HTERT RPE-1 (cell line): Measurements from ENCODE around the gene DAB1.

Experiments used
- in situ Hi-C: fragments of 300-500 bp; cut with MboI; formaldehyde crosslinking; loops from 4 replicates; pipeline ENCODE4 v1.14.3; 2020; ENCODE audit warnings: low sequenced_read_pairs

Gene DAB1

DNA sequence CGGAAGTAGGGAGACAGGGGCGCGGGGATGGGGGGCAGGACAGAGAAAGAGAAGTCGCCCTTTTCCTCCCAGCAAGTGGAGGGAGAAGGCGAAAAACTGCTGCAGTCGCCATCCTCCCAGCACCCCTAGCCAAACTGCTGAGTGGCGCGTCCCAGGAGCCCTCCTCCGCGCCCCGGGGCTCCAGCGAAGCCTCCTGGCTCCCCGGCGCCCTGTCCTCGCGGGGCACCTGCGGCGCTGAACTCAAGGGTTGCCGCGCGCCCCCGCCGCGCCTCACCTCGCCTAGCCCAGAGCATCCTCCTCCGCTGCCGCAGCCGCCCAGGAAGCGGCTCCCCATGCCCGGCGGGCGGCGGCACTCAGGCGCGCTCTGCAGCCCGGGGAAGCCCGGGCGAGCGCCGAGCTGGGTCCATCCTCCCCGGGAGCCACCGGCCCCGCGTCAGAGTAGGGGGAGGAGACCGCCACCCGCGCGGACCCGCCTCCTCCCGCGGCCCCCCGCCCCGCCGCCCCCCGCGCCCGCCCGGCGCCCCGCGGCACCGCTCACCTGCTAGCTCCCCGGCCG is at the start of gene DAB1:
Gene DAB1, minus strand, starts transcription at position 405 of the 556 bp plus-strand sequence. CDS start 133,030 bp downstream, outside the sequence.
- in situ Hi-C loops = no loop called here

DNA sequence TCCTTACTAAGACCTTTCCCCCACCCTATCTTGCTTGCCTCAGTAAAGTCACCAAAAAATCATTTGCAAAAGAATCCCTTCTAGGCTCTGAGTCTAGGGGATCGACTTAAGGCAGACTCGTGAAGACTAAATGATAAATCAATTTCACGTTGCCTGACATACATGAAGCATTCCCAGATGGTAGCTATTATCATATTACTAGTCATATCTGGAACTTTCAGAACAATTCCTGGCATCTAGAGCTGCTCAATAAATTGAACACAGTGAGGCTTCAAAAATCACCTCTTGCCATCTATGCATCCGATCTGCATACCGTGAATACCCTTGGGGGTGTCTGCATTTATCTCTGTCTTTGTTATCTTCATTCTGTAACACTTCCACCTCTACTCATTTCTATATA is 49.6 kb upstream of the DAB1 start:
- in situ Hi-C loops = no loop called here

DNA sequence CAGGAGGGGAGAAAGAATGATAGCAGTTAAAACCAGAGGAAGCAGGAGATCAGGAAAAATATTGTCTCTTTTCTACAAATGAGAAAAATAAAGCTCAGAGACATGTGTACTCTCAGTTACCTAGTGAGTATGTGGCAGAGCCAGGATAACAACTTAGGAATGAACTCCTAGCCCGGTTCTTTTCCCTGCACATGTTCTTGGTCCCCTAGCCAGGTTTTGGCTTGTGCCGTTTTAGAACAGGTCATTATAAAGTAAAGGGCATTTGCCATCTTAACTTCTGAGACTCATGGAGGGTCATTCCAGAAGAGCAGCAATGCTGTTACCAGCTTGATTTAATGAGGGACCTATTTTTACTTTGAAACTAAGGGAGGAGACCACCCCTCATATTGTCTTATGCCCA is 48.1 kb upstream of the DAB1 start:
- in situ Hi-C loops = no loop called here

DNA sequence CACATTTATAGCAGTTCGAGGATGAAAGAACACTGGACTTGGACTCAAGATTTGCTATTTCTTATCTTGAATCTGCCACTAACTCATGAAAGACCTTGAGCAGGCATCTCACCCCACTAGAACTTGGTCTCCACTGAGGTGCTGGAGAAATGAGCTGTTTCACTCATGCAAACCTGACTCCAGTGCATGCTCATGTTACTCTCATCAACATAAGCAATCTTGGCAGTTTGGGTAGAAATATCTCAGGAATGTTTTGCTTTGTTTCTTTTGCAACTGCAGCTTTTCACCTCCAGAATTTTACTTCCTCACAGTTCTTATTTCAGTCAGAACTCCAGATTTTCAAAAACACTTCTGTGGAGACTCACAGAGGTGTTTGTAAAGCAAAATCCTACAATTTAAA is 46.2 kb upstream of the DAB1 start:
- in situ Hi-C loops = no loop called here

DNA sequence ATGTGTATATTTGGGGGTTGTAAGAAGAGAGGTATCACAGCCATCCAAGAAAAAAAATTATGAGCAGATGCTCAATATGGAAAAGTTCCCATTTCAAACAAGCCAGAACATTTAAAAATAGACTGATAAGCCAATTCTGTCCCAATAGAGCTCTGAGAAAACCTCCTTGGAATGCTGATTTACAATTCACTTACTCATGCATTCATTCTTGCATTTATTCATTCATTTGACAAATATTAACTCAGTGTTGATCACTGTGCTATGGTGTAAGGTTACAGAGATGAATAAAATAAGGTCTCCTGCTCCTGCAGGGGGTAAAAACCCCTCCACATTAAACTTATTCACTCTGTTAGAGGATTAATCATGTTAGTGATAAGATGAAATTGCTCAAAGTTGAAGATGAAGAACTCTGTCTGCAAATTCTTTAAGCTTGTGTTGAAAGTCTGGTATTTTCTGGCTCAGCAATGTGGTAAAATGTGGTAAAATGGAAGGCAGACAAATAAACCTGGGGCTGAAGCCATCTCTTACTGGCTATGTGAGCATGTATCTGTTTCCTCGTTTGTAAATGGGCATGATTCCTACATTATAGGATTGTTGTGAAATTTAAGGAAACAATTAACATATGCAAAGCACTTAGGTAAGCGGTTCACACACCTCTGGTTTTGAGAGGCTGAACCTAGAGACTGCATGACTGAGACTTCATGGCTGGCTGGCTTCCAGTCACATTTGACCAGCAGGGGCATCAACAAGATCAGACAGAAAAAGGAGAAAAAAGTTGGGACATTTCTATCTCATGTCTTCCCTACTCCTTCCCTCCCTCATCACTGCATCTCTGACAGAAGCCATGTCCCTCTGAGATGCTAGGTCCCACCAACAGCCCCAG is 45.0 kb upstream of the DAB1 start:
- in situ Hi-C loops = no loop called here

DNA sequence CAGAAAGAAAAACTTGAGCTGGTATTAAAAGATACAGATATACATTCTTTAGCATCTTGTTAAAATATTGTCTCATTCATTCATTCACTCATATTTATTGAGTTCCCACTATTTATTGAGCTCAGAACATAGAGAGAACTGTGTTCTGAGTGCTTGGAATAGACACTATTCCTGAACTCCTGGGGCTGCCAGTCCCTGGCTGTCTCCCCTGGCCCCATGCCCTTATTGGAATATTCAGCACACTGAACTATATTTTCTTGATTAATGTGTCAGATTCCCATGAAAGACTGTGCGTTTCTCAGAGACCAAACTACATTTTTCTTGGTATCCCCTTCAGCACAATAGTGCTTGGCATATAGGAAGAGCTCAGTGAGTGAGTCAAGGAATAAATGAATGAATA is 44.0 kb upstream of the DAB1 start:
- in situ Hi-C loops = no loop called here

DNA sequence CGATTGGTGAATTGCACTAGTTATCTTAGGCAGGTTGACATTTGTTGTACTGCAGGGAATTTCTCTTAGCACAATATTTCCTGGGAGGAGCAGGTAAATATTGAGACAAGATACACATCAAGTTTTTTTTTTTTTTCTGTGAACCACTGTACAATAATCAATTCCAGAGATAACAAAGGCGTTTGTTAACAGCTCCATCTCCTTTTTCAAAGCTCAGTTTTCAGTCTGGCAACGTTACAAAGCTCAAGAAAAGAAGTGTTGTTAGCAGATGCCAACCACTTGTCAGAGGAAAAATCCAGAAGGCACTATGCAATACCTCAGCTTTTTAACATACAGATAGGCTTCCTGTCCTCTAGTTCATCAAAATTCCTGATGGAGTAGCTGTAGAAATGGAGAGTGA is 40.9 kb upstream of the DAB1 start:
- in situ Hi-C loops = no loop called here

DNA sequence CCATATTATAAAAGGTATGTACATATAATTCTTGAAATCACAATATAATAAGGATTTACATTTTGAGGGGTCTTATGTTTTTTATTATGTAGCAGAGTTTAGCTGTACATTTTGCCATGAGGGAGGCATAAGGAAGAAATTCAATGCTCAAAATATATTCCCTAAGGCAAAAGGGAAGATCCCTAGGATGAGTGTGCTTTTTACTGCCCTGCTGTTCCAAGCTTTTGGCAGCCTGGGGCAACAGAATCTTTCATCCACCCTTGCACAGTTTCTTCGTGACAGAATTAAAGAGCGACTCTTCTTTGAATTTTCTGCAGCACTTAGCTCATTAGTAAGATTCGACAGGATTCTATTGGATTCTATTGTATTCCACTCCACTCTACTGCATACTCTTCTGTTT is 39.5 kb upstream of the DAB1 start:
- in situ Hi-C loops = no loop called here

DNA sequence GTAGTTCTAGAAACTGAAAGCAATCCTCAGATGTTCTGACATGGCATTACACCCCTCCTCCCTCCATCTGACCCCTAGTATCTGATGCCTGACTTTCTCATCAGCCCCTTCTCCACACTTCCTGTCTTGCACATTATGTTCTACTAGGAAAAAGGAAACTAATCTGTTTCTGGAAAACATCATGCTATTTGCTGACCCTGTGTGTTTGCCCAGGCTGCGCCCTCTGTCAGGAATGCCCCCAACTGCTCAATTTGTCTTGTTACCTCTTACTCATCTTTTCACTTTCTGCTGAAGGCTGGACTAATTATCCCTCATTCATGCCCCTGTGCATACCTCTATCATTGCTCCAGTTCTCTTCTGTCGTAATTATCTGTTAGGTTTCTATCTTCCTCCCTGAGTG is 37.5 kb upstream of the DAB1 start:
- in situ Hi-C loops = no loop called here

DNA sequence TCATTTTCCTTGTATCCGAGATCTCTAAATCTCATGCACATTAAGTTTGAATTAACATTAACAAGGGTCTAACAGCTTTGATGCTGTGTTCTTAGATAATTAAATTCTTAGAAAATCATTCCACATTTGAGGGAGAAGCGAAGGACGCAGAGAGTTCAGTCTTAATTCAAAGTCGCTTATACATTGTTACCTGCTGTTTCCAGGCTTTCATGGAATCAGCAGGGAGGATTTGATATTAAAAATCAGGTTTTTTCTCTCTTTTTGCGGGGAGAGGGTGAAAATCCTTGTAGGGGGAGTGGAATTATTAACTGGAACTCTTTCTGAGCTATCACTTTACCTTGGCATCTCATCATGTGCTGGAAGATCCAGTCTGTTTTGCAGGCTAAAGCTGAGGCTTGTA is 27.7 kb upstream of the DAB1 start:
- in situ Hi-C loops = no loop called here

DNA sequence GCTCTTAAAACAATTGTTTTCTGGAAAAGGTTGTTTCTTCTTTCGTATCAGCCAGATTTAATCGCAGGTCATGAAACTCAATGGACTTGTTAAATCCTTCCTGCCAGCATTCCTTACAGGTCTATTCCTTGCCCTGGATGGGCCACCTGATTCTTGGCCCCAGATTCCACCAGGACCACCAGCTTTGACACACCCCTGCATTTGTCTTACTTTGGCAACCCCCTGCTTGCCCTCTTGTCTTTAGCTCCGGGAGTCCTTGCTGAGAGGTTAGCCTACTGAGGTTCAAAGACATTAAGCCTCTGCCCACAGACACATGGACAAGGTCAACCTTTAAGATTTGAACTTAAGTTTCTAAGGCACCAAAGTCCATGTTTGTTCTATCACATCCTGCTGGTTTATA is 27.1 kb upstream of the DAB1 start:
- in situ Hi-C loops = no loop called here

DNA sequence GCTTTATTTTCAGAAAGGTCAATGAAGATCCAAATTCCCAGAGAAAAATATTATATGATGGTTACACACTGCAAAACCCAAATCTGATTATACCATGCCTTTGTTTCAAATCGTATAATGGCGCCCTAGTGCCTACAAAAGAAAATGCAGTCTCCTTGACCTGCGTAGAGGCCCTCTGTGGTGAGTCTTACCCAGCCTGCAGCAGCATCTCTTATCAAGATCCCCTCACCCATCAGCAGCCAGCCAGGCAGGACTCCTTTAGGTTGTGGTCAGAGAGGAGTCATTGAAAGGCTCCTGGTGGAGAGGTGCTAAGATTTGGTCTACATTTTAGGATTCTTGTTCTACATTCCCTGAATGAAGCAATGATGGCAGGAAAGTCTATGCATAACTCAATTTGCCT is 23.7 kb upstream of the DAB1 start:
- in situ Hi-C loops = no loop called here

DNA sequence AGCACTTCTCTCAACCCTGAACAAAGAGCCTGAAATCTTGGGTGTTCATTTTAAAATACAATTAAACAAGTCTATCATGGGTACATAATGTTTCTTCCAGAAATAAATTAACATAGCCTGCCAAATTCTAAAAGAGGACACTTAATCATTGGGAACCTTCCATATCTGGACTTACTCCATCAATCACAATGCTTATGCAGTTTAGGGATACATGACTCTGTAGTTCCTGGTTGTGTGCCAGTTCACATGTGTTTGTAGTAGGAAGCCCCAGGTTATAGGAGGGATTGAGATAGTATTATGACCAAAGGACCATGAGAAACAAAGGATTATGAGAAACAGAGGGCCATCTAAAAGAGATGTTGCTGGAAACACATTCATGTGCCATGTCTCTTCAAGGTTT is 19.1 kb upstream of the DAB1 start:
- in situ Hi-C loops = no loop called here

DNA sequence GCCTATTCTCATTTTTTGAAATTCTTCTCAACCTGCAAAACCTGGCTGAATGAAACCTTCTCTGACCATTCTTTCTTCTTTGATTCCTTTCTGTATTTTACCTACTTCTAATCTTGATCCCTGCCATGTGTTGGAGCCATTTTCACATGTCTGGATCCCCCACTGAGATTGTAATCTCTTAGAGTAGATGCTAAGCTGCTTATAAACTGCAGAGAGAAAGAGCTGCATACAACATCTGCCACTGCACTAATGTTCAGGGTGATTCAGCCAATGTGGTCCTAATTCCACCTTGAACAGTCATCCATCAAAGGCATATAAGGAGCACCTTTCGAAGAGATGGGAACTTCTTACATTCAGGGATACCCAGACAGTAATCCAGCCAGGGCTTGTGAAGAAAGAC is 16.2 kb upstream of the DAB1 start:
- in situ Hi-C loops = no loop called here

DNA sequence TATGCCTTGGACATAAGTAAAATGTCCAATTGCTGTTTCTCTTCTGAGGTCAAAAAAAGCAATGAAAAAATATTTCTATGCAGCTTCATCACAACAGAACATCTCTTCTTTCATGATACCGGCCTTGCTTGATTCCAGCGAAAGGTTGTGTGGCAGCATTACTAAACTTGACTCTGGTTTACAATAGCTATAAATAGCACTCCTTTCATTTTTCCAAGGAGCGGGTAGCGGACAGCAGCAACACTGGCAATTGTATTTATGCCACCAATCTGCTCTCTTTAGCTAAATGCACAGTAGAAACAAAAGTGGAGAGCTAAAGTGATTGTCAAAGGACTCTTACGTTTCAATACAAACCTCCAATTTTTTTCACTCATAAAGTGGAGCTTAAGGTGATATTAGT is 7.5 kb upstream of the DAB1 start:
- in situ Hi-C loops = no loop called here

DNA sequence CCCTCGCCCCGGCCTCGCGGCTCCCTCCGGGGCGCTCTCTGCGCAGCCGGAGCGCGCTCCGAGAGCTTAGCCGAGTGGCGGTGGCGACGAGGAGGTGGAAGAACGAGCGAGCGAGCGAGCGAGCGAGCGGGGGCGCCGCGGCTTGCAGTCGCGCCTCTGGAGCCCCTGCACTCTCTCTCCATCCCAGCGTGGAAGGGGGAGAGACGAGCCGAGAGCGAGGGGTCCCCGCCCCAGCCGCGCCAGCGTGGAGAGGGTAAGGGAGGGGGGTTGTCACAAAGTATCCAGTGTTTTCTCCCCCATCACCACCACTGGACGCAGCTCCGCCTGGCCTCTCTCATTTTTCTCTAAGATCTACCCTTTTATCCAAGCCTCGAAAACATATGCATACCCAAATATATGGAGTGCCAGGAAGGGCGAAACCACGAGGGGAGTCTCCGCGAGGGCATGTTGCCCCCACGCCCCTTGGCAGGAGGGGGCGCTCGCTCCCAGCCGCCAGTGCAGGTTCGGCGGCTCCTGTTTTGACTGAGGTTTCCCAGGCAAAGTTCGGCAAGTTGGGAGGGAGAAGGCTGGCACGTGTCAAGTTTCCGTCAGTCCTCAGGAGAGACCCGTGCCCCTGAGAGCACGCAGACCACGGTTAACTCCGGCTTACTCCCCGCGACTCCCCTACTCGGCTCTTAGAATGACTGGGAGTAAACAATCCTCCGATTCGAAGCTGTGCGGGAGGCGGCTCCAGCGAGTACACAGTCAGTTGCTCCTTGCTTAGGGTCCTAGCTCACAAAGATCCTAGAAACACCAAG is 569 bp upstream of the DAB1 start:
- in situ Hi-C loops = no loop called here

DNA sequence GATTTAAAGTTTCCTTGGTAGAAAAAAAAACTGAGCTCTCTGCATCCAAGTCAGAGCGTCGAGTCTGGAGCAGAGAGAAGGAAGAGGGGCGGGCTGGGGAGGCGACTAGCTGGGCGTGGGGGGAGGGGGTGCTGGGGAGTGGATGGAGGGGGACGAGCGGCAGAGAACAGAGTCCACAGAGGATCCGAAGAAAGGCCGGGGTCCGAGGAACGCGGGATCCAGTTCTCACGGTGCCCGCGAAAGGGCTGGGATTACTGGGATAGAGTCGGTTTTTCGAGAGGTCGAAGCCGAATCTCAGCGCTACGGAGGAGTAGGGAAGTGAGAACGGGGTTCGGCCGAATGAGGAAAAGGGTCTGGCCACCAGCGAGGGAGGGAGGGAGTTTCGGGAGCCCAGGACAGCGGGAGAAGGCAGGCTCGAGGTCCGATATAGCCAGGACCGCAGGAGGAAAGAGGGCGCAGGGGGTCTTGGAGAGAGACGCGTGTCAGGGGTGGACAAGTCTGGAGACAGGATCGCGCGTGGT is 665 bp downstream of the DAB1 start:
- in situ Hi-C loops = no loop called here

DNA sequence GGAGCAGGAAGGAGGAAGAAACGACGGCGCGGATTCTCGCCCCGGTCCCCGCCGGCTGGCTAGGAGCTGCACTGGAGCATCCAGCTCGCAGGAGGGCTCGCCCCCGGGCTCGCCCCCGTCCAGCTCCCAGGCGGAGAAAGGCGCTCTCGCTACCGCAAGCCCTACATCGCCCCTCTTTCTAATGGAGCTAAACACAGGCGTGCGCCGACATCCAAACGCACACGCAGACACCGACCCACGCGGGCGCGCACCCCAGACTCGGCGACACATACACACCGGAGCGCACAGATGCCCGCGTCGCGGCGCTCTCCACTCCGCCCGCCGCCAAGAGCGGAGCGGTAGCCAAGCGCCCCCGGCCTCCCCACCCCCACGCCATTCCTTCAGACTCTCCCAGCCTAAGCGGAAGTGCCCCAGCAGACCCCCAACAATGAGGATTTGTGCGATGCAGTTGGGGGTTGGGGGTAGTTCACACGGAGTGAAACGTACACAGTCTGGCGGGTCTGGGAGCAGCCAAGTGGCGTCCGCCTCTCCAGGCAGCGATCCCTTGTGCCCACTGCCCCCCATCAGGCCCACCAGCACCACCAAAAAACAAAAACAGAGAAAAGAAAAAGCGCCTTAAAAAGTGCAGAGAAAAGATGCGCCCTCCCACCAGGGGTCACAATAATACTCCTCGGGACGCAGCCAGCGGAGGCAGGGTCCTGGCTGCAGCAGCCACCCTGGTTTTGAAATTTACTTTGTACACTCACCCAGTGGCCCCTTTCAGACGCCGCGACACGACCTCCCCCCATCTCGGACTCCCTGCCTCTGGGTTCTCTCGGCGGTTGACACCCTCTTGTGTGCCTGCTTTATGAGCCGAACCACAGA is 1.4 kb downstream of the DAB1 start:
- in situ Hi-C loops = no loop called here

DNA sequence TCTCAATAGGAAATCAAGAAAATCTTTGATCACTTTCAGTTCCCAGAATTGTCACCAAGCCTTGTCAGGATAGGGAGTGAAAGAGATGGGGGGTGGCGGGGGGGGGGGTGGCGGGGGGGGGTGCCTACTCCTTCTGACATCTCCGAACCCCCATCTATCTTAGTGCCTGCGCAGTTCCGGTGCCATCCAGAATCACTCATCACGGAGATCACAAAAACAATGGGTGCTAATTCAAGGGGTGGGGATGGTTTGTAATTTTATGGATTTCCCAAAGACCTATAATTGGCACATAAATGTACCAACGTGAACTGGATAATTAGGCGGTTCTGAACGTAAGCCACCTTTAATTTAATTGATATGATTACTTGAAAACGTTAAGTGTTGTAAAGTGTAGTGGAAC is 2.1 kb downstream of the DAB1 start:
- in situ Hi-C loops = no loop called here

DNA sequence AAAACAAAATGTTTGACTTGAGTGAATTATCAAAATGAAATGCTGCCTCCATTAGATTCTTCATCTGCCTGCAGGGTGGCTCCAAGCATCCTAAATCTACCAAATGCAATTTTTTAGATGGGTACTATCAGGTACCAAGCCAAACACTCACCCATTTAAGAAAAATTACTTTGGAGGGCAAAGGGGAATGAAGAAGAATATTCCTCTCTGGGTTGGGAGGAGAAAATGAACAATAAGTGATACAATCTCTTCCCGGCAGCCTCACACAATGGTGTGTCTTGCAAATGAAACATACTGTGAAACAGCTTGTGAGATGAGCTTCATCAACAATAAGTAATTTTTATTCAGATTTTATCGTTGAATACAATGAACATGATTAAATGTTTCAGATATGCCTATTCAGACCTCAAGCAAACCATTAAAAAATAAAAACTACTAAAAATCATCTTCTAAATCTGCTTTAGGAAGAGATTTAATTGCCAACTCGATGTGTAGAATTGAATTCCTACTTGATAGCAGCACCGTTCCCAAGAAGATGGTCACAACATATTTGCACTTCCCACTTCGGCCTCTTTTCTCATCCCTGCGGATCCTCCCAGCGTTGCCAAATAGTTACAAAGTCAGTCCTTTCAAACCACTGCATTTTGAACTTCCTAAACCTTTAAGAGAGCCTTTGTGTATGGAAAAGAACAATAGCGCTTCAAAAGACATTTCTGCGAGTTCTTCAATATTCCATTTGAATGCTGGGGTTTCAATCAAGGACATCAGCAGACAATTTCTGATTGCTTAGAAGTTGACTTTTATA is 2.7 kb downstream of the DAB1 start:
- in situ Hi-C loops = no loop called here
